OCI-LY7 (cell line): ENCODE measurements around the gene GJE1. TPM values are rescaled to one million over a fixed set of nuclear protein-coding genes. Genes with fewer than 3 reads are reported as not detected.

Source experiments
- BruUV-seq: library from RNA; stranded (reverse); fragments of 400-500 nt; replicated peaks from 2 replicates; lab custom pipeline; 2021; lab: Mats Ljungman, UMichigan
- CTCF ChIA-PET: fragments of 300-600 bp; sonication (Branson Sonifier 250); formaldehyde crosslinking; loops from one replicate; lab custom pipeline; 2022; ENCODE audit warnings: antibody characterized with exemption; ENCODE audit not compliant: unreplicated experiment; lab: Charles Lee
- POLR2A ChIA-PET: fragments of 300-600 bp; sonication (Branson Sonifier 250); formaldehyde crosslinking; loops from one replicate; lab custom pipeline; 2022; ENCODE audit warnings: antibody characterized with exemption; lab: Charles Lee
- DNase-seq: peaks from one replicate; pipeline ENCODE4 v3.0.0-alpha.2; 2015; ENCODE audit warnings: low spot score
- H2AFZ ChIP-seq: fragments of 200-600 bp; sonication (generic), shearing (Covaris generic); 2 replicates; pipeline ENCODE4 v1.6.1; 2014; ENCODE audit warnings: mild to moderate bottlenecking, antibody characterized with exemption, low read length, moderate library complexity
- H3K27ac ChIP-seq: fragments of 200-600 bp; sonication (generic); 2 replicates; pipeline ENCODE4 v1.5.1; 2014; ENCODE audit warnings: mixed run types, low read depth, mild to moderate bottlenecking, moderate library complexity, low read length, inconsistent platforms; ENCODE audit not compliant: poor library complexity, severe bottlenecking
- H3K36me3 ChIP-seq: fragments of 200-600 bp; sonication (generic); 2 replicates; pipeline ENCODE4 v1.6.1; 2014; ENCODE audit warnings: mild to moderate bottlenecking, antibody characterized with exemption, low read length, moderate library complexity, mixed read lengths; ENCODE audit not compliant: insufficient read depth
- H3K4me1 ChIP-seq: fragments of 200-600 bp; sonication (generic); 2 replicates; pipeline ENCODE4 v1.5.1; 2014; ENCODE audit warnings: mild to moderate bottlenecking, low read length; ENCODE audit not compliant: insufficient read depth, poor library complexity, severe bottlenecking
- H3K4me2 ChIP-seq: fragments of 200-600 bp; sonication (generic); 2 replicates; pipeline ENCODE4 v1.6.1; 2014; ENCODE audit warnings: mild to moderate bottlenecking, low read length
- H3K4me3 ChIP-seq: fragments of 200-600 bp; sonication (generic); 2 replicates; pipeline ENCODE4 v1.5.1; 2014; ENCODE audit warnings: mild to moderate bottlenecking, low read depth, low read length; ENCODE audit not compliant: poor library complexity, severe bottlenecking
- H3K79me2 ChIP-seq: fragments of 200-600 bp; sonication (generic); 2 replicates; pipeline ENCODE4 v1.6.1; 2016; ENCODE audit warnings: low read depth, mild to moderate bottlenecking, low read length, moderate library complexity, mixed read lengths; ENCODE audit not compliant: insufficient read depth
- H3K9me2 ChIP-seq: fragments of 200-600 bp; sonication (generic); 2 replicates; pipeline ENCODE4 v1.6.1; 2016; ENCODE audit warnings: mild to moderate bottlenecking, low read length, mixed read lengths; ENCODE audit not compliant: insufficient read depth
- H3K9me3 ChIP-seq: fragments of 200-600 bp; sonication (generic); 2 replicates; pipeline ENCODE4 v1.6.1; 2014; ENCODE audit warnings: mild to moderate bottlenecking, mixed run types, low read length, mixed read lengths
- H4K20me1 ChIP-seq: fragments of 200-600 bp; sonication (generic); 2 replicates; pipeline ENCODE4 v1.6.1; 2014; ENCODE audit warnings: mild to moderate bottlenecking, antibody characterized with exemption, low read length, moderate library complexity, mixed read lengths; ENCODE audit not compliant: insufficient read depth
- CTCF ChIP-seq: fragments of 200-600 bp; sonication (generic); conservative IDR thresholded peaks from 2 replicates; pipeline ENCODE4 v1.5.1; 2014; ENCODE audit warnings: mild to moderate bottlenecking, antibody characterized with exemption, low read length, moderate library complexity, mixed read lengths
- EZH2phosphoT487 ChIP-seq: fragments of 200-600 bp; sonication (generic); IDR thresholded peaks from 2 replicates; pipeline ENCODE4 v1.6.1; 2018; ENCODE audit warnings: low read depth, borderline replicate concordance, mild to moderate bottlenecking, mixed run types, antibody characterized with exemption, low read length, moderate library complexity, mixed read lengths
- intact Hi-C: fragments of 100-400 bp; cut with micrococcal nuclease; formaldehyde crosslinking; loops from one replicate; pipeline ENCODE4 v1.10.0; 2022; ENCODE audit not compliant: unreplicated experiment
- total RNA-seq, 2 experiments: library from RNA; depleted of rRNA in 1 of 2; stranded (reverse); fragments of >200 nt in 1 of 2; shearing (Covaris generic) in 1 of 2; gene quantifications; 2 replicates each; pipeline ENCODE4 v1.2.3, GENCODE V29; 2014 to 2022

The GJE1 gene
- total RNA-seq, 2 experiments from 2014 or later, result not detected

- H3K9me3 ChIP-seq, result peaks cover 4% of the 10 kb centered on the region; the same call in 1 of the 2 replicates
- H2AFZ ChIP-seq, result no peak overlapping the region
- H3K4me2 ChIP-seq, result no peak overlapping the region
- H3K4me1 ChIP-seq, result no peaks in the 10 kb centered on the region
- ChIA-PET CTCF (no interaction called here), POLR2A (interaction anchor here (0.5 to 0.9 kb wide), 2 partner anchors 62 to 1507 kb away, joined by 4 to 5 read pairs; no protein-coding TSS in a partner anchor)
- intact Hi-C loops, result no loop called here
- TF ChIP-seq EZH2phosphoT487 (no peak), CTCF (no peak)
- H3K4me3 ChIP-seq, result no peak overlapping the region
- H3K9me2 ChIP-seq, result no peaks in the 10 kb centered on the region
- DNase-seq, result no peak
- H3K27ac ChIP-seq, result no peak overlapping the region
- no peaks in the 10 kb centered on the region for H4K20me1 ChIP-seq
- BruUV-seq, result no TSS peak
- H3K79me2 ChIP-seq, result no peaks in the 10 kb centered on the region
- H3K36me3 ChIP-seq, result peaks cover 17% of the 10 kb centered on the region
Measured at GRCh38 chr6:142182004-142182403, 49.3 kb downstream of the GJE1 start.

GRCh38 chr6:142183351-142183750 lies 50.6 kb downstream of the GJE1 start:
- intact Hi-C loops, result no loop called here
- no peak overlapping the region for H3K4me3 ChIP-seq
- H3K79me2 ChIP-seq, result no peaks in the 10 kb centered on the region
- no peaks in the 10 kb centered on the region for H3K4me1 ChIP-seq
- POLR2A ChIA-PET, result interaction anchor here (0.8 kb wide), 1 partner anchor 13 kb away, joined by 3 read pairs; no protein-coding TSS in a partner anchor
- BruUV-seq, result no TSS peak
- peaks cover 4% of the 10 kb centered on the region for H3K36me3 ChIP-seq
- no peak overlapping the region for H2AFZ ChIP-seq
- DNase-seq, result no peak
- no peaks in the 10 kb centered on the region for H3K9me3 ChIP-seq
- no peak overlapping the region for H3K4me2 ChIP-seq
- H4K20me1 ChIP-seq, result no peaks in the 10 kb centered on the region
- TF ChIP-seq EZH2phosphoT487 (no peak), CTCF (no peak)
- CTCF ChIA-PET, result no interaction called here
- no peak overlapping the region for H3K27ac ChIP-seq
- no peaks in the 10 kb centered on the region for H3K9me2 ChIP-seq

- peaks cover 3% of the 10 kb centered on the region; the same call in 1 of the 2 replicates for H3K36me3 ChIP-seq
- no peak overlapping the region for H3K4me2 ChIP-seq
- TF ChIP-seq CTCF (no peak), EZH2phosphoT487 (no peak)
- H3K27ac ChIP-seq, result no peak overlapping the region
- DNase-seq, result no peak
- no TSS peak for BruUV-seq
- no peaks in the 10 kb centered on the region for H3K4me1 ChIP-seq
- no peaks in the 10 kb centered on the region for H3K79me2 ChIP-seq
- no peaks in the 10 kb centered on the region for H4K20me1 ChIP-seq
- no peaks in the 10 kb centered on the region for H3K9me3 ChIP-seq
- no peaks in the 10 kb centered on the region for H3K9me2 ChIP-seq
- ChIA-PET CTCF (no interaction called here), POLR2A (no interaction called here)
- no peak overlapping the region for H3K4me3 ChIP-seq
- H2AFZ ChIP-seq, result no peak overlapping the region
- intact Hi-C loops, result no loop called here
Measured at GRCh38 chr6:142184307-142184706, 51.6 kb downstream of the GJE1 start.

Other genes with a start within 250 kb of the GJE1 start
- not detected in 2 replicates for gene NMBR, start 14.2 kb downstream of the GJE1 start, total RNA-seq (2014; rRNA removed; shearing (Covaris generic))
- not detected in 2 replicates for gene NMBR, start 14.2 kb downstream of the GJE1 start, total RNA-seq (2022)
- 21.6 and 37.9 TPM in 2 replicates for gene VTA1, start 14.3 kb downstream of the GJE1 start, total RNA-seq (2014; rRNA removed; shearing (Covaris generic))
- gene VTA1, start 14.3 kb downstream of the GJE1 start, total RNA-seq (2022), result 49.0 and 51.0 TPM in 2 replicates
- gene ADGRG6, start 169.1 kb downstream of the GJE1 start, total RNA-seq (2014; rRNA removed; shearing (Covaris generic)), result not detected in 2 replicates
- not detected in 2 replicates for gene ADGRG6, start 169.1 kb downstream of the GJE1 start, total RNA-seq (2022)